HCT116 (cell line): ENCODE results near the gene RYR3. TPM values are rescaled to one million over a fixed set of nuclear protein-coding genes. Genes with fewer than 3 reads are reported as not detected.

Experiments used
- ATAC-seq: fragments of 200-7000 bp; cut with Tn5 transposase; 2 replicates; pipeline ENCODE4 v1.9.1; 2020; ENCODE audit warnings: mild to moderate bottlenecking, moderate library complexity
- BruUV-seq: library from RNA; stranded (reverse); fragments of 400-500 nt; replicated peaks from 2 replicates; lab custom pipeline; 2021; lab: Mats Ljungman, UMichigan
- CTCF ChIA-PET: fragments of 300-600 bp; sonication (Branson Sonifier 250); formaldehyde crosslinking; loops from one replicate; lab custom pipeline; 2021; ENCODE audit warnings: antibody characterized with exemption; lab: Charles Lee
- POLR2A ChIA-PET: fragments of 300-600, 350-600 bp; sonication (Branson Sonifier 250); formaldehyde crosslinking; loops from one replicate; lab custom pipeline; 2021; ENCODE audit warnings: antibody characterized with exemption; lab: Charles Lee
- RAD21 ChIA-PET, 2 experiments: fragments of 300-600 bp; sonication (Branson Sonifier 250); formaldehyde crosslinking; loops; one replicate each; lab custom pipeline; 2023; ENCODE audit warnings: low total read pairs in 2 of 2; ENCODE audit not compliant: uncharacterized antibody in 2 of 2, unreplicated experiment in 2 of 2, low non-redundant PET in 1 of 2; lab: Charles Lee
- DNase-seq: peaks from one replicate; pipeline ENCODE4 v3.0.0-alpha.2; 2010; ENCODE audit warnings: low read depth, low spot score
- H2AFZ ChIP-seq: fragments of 200-600 bp; shearing (Covaris generic), sonication (generic); 2 replicates; pipeline ENCODE4 v1.6.1; 2017; ENCODE audit warnings: low read depth, mixed run types, mixed read lengths, antibody characterized with exemption, low read length; ENCODE audit not compliant: poor library complexity, severe bottlenecking
- H3K27ac ChIP-seq: 2 replicates; pipeline ENCODE4 v1.5.1; 2012; ENCODE audit warnings: low read depth, low read length
- H3K27me3 ChIP-seq: fragments of 200-600 bp; sonication (generic); 2 replicates; pipeline ENCODE4 v1.6.1; 2016; ENCODE audit warnings: mixed run types, low read length, mixed read lengths; ENCODE audit not compliant: insufficient read depth
- H3K36me3 ChIP-seq, 2 experiments: fragments of 200-500 bp in 1 of 2; fragments of 200-600 bp in 1 of 2; sonication (Bioruptor generic) in 1 of 2; sonication (generic) in 1 of 2; 2 replicates each; pipeline versions ENCODE4 v1.5.1 to v1.6.1; 2014 to 2016; ENCODE audit warnings: low read length in 2 of 2, inconsistent platforms in 1 of 2, mixed read lengths in 1 of 2, mixed run types in 1 of 2; ENCODE audit not compliant: insufficient read depth in 2 of 2, control insufficient read depth in 1 of 2
- H3K4me1 ChIP-seq, 2 experiments: fragments of 200-600 bp in 1 of 2; sonication (generic) in 1 of 2; 2 replicates each; pipeline versions ENCODE4 v1.5.1 to v1.6.1; 2012 to 2017; ENCODE audit warnings: low read length in 2 of 2, inconsistent platforms in 1 of 2, mild to moderate bottlenecking in 1 of 2, mixed read lengths in 1 of 2, mixed run types in 1 of 2, moderate library complexity in 1 of 2; ENCODE audit not compliant: insufficient read depth in 2 of 2, control insufficient read depth in 1 of 2
- H3K4me2 ChIP-seq: fragments of 200-600 bp; sonication (generic); 2 replicates; pipeline ENCODE4 v1.6.1; 2017; ENCODE audit warnings: mixed run types, low read length, mixed read lengths
- H3K4me3 ChIP-seq, 2 experiments: fragments of 200-600 bp in 1 of 2; sonication (generic) in 1 of 2; replicated peaks in 1 of 2; 2 replicates each; pipeline ENCODE4 v1.5.1; 2011 to 2016; ENCODE audit warnings: low read length in 2 of 2, control low read depth in 1 of 2, low read depth in 1 of 2, mild to moderate bottlenecking in 1 of 2, mixed read lengths in 1 of 2, mixed run types in 1 of 2
- H3K79me2 ChIP-seq: fragments of 200-600 bp; sonication (generic); 2 replicates; pipeline ENCODE4 v1.6.1; 2017; ENCODE audit warnings: mild to moderate bottlenecking, mixed run types, low read length, moderate library complexity, mixed read lengths; ENCODE audit not compliant: insufficient read depth
- H3K9ac ChIP-seq: fragments of 200-600 bp; sonication (generic); 2 replicates; pipeline ENCODE4 v1.6.1; 2016; ENCODE audit warnings: low read length, mixed read lengths
- H3K9me2 ChIP-seq: fragments of 200-600 bp; sonication (generic), shearing (Covaris generic); 2 replicates; pipeline ENCODE4 v1.6.1; 2017; ENCODE audit warnings: mixed run types, mild to moderate bottlenecking, moderate library complexity; ENCODE audit not compliant: insufficient read depth
- H3K9me3 ChIP-seq, 2 experiments: fragments of 200-500 bp in 1 of 2; fragments of 200-600 bp in 1 of 2; sonication (Bioruptor generic) in 1 of 2; sonication (generic) in 1 of 2; 2 replicates each; pipeline ENCODE4 v1.6.1; 2014 to 2017; ENCODE audit warnings: low read length in 2 of 2, mixed read lengths in 2 of 2, inconsistent platforms in 1 of 2, low read depth in 1 of 2, mild to moderate bottlenecking in 1 of 2, mixed run types in 1 of 2, moderate library complexity in 1 of 2; ENCODE audit not compliant: control insufficient read depth in 1 of 2, insufficient read depth in 1 of 2
- H4K20me1 ChIP-seq: fragments of 200-600 bp; sonication (generic), shearing (Covaris generic); 2 replicates; pipeline ENCODE4 v1.6.1; 2017; ENCODE audit warnings: mixed run types, mild to moderate bottlenecking, moderate library complexity; ENCODE audit not compliant: insufficient read depth
- EGR1 ChIP-seq: IDR thresholded peaks from 2 replicates; pipeline ENCODE4 v1.6.1; 2012; ENCODE audit warnings: low read depth
- JUND ChIP-seq: IDR thresholded peaks from 2 replicates; pipeline ENCODE4 v1.6.1; 2012
- POLR2A ChIP-seq: IDR thresholded peaks from 2 replicates; pipeline ENCODE4 v1.7.0; 2011; ENCODE audit warnings: borderline replicate concordance; ENCODE audit not compliant: insufficient read depth, insufficient read length; ENCODE audit errors: extremely low read depth
- SIN3A ChIP-seq: IDR thresholded peaks from 2 replicates; pipeline ENCODE4 v1.6.1; 2012; ENCODE audit warnings: low read depth
- SP1 ChIP-seq: IDR thresholded peaks from 2 replicates; pipeline ENCODE4 v1.6.1; 2012; ENCODE audit warnings: low read depth
- SRF ChIP-seq: IDR thresholded peaks from 2 replicates; pipeline ENCODE4 v1.6.1; 2012; ENCODE audit warnings: low read depth
- TCF7L2 ChIP-seq: IDR thresholded peaks from 2 replicates; pipeline ENCODE4 v1.7.0; 2011; ENCODE audit warnings: borderline replicate concordance, inconsistent platforms; ENCODE audit not compliant: insufficient read depth, insufficient read length; ENCODE audit errors: extremely low read depth
- YY1 ChIP-seq: IDR thresholded peaks from 2 replicates; pipeline ENCODE4 v1.6.1; 2011; ENCODE audit warnings: low read length, low read depth, moderate library complexity, mild to moderate bottlenecking; ENCODE audit not compliant: insufficient replicate concordance; ENCODE audit errors: extremely low read depth
- ZFX ChIP-seq: fragments of 450-650 bp; IDR thresholded peaks from 2 replicates; pipeline ENCODE4 v1.6.1; 2017
- ZNF274 ChIP-seq: fragments of 200-500 bp; sonication (Bioruptor generic); IDR thresholded peaks from 2 replicates; pipeline ENCODE4 v1.6.1; 2014; ENCODE audit warnings: mild to moderate bottlenecking, low read depth, low read length, inconsistent platforms
- intact Hi-C: fragments of 100-400 bp; cut with micrococcal nuclease; formaldehyde crosslinking; loops from 2 replicates; pipeline ENCODE4 v1.10.0; 2022
- total RNA-seq: library from RNA; stranded (reverse); gene quantifications from one replicate; pipeline ENCODE4 v1.2.1, GENCODE V29; 2021; ENCODE audit not compliant: unreplicated experiment
- TF ChIP-seq, protein P1 (sequence below), 3 experiments: fragments of 200-600 bp in 1 of 3; sonication (generic) in 1 of 3; IDR thresholded peaks in 2 of 3; conservative IDR thresholded peaks in 1 of 3; 2 replicates each; pipeline ENCODE4 v1.5.1; 2012 to 2017; ENCODE audit warnings: low read depth in 2 of 3, low read length in 2 of 3, antibody characterized with exemption in 1 of 3, borderline replicate concordance in 1 of 3, control low read depth in 1 of 3, mild to moderate bottlenecking in 1 of 3, mixed read lengths in 1 of 3, mixed run types in 1 of 3, moderate library complexity in 1 of 3; ENCODE audit not compliant: insufficient read depth in 1 of 3
- TF ChIP-seq, protein P2 (sequence below): IDR thresholded peaks from 2 replicates; pipeline ENCODE4 v1.6.1; 2012

RYR3 gene
- total RNA-seq, 1 experiment from 2014 or later = not detected

DNA sequence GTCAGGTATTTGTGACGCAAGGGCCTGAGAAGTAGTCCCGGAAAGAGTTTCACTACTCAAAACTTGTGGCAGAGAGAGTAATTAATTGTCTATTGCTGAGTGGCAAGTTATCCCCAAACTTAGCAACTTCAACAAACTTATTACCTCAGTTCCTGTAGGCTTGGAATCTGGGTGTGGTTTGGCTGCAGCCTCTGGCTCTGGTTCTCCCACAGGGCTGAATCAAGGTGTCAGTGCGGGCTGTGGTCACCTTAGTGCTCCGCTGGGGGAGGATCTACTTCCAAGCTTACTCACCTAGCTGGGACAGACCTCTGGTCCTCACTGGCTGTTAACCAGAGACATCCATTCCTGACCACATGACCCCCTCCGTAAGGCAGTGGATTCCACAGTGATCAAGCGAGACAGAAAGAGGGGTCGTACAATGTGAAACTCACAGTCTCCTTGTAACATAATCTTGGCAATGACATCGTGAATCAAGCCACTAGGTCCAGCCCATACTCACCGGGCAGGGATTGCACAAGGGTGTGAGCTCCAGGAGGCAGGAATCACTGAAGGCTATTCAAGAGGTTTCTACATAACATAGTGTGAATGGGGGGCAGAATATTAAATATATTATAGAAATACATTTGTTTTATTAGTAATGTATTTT lies 138.3 kb downstream of the RYR3 start:
- Histone ChIP-seq H3K9me2 (no peaks in the 10 kb centered on the region), H3K9ac (no peak overlapping the region), H3K79me2 (no peaks in the 10 kb centered on the region), H3K36me3 (no peaks in the 10 kb centered on the region), H3K27me3 (peaks cover 80% of the 10 kb centered on the region)
- ATAC-seq (no peak), DNase-seq (no peak)
- BruUV-seq = no TSS peak
- ChIA-PET CTCF (no interaction called here), RAD21 (no interaction called here)
- intact Hi-C loops = no loop called here
- TF ChIP-seq SIN3A (no peak), ZFX (no peak), YY1 (no peak), ZNF274 (no peak), TCF7L2 (no peak), SP1 (no peak), POLR2A (no peak), EGR1 (no peak), JUND (no peak), SRF (no peak)
- TF ChIP-seq, protein P1, sequence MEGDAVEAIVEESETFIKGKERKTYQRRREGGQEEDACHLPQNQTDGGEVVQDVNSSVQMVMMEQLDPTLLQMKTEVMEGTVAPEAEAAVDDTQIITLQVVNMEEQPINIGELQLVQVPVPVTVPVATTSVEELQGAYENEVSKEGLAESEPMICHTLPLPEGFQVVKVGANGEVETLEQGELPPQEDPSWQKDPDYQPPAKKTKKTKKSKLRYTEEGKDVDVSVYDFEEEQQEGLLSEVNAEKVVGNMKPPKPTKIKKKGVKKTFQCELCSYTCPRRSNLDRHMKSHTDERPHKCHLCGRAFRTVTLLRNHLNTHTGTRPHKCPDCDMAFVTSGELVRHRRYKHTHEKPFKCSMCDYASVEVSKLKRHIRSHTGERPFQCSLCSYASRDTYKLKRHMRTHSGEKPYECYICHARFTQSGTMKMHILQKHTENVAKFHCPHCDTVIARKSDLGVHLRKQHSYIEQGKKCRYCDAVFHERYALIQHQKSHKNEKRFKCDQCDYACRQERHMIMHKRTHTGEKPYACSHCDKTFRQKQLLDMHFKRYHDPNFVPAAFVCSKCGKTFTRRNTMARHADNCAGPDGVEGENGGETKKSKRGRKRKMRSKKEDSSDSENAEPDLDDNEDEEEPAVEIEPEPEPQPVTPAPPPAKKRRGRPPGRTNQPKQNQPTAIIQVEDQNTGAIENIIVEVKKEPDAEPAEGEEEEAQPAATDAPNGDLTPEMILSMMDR (IDR thresholded peaks at IDR 0.05 in 2 of 3, conservative IDR thresholded peaks at IDR 0.05 in 1 of 3; ENCODE audit: borderline replicate concordance in 1 of 3, insufficient read depth in 1 of 3, low read depth in 2 of 3, low read length in 2 of 3) = no peak
- TF ChIP-seq, protein P2, sequence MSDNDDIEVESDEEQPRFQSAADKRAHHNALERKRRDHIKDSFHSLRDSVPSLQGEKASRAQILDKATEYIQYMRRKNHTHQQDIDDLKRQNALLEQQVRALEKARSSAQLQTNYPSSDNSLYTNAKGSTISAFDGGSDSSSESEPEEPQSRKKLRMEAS = no peak
- TF ChIP-seq, all 23 proteins: peak for 0
- no peaks in the 10 kb centered on the region for H3K4me1 ChIP-seq
- no peaks in the 10 kb centered on the region for H4K20me1 ChIP-seq
- H3K4me2 ChIP-seq = no peak overlapping the region
- no peak overlapping the region for H2AFZ ChIP-seq
- H3K27ac ChIP-seq = no peak overlapping the region
- H3K9me3 ChIP-seq = no peaks in the 10 kb centered on the region
- POLR2A ChIA-PET = no interaction called here
- no peak overlapping the region for H3K4me3 ChIP-seq
